ENCODE measurements around the gene MS4A18.

GRCh38 chr11:60719391-60719790, 5.1 kb upstream of the MS4A18 start:
- TF ChIP-seq, protein P1, sequence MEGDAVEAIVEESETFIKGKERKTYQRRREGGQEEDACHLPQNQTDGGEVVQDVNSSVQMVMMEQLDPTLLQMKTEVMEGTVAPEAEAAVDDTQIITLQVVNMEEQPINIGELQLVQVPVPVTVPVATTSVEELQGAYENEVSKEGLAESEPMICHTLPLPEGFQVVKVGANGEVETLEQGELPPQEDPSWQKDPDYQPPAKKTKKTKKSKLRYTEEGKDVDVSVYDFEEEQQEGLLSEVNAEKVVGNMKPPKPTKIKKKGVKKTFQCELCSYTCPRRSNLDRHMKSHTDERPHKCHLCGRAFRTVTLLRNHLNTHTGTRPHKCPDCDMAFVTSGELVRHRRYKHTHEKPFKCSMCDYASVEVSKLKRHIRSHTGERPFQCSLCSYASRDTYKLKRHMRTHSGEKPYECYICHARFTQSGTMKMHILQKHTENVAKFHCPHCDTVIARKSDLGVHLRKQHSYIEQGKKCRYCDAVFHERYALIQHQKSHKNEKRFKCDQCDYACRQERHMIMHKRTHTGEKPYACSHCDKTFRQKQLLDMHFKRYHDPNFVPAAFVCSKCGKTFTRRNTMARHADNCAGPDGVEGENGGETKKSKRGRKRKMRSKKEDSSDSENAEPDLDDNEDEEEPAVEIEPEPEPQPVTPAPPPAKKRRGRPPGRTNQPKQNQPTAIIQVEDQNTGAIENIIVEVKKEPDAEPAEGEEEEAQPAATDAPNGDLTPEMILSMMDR (IDR thresholded peaks at IDR 0.05; ENCODE audit: borderline replicate concordance, extremely low read depth, low read length, poor library complexity, severe bottlenecking): no peak
- TF ChIP-seq EZH2 (IDR thresholded peaks at IDR 0.05; ENCODE audit: borderline replicate concordance, low read depth, low read length, severe bottlenecking): no peak
